ENCODE measurements around the gene FAT1. TPM values are rescaled to one million over a fixed set of nuclear protein-coding genes. Genes with fewer than 3 reads are reported as not detected.

Gene FAT1
- polyA plus RNA-seq, 1 donor from 2014 or later: 19.8 TPM

DNA sequence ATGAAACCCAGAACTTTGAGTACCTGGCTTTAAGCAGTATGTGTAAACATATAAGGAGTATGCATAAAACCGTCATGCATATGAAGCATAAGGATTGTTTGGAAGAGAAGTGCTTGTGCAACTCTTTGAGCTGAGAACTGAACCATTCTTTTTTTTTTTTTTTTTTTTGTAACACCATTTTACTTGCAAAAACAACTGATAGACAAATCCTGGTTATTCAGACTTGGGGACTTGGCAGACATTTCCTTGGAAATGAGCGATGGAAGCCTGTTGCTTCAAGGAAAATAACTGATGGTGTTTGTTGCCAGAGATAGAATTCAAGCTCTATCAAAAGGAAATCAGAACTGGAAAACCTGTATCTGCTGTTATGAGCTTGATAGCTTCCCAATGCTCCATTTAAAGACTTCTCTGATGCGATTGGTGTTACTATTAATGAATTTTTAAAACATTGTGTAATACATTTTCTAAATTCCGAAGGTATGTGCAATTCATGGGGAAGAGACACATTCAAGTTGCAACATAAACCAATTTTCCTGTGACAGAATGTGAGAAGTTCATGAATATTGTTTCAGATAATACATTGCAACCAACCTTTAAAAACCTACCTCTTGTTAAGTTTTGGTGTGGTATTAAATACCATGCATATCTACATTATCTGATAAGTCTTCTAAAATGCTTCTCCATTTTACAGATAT, 47.0 kb upstream of the FAT1 start:
- Histone ChIP-seq H3F3A (ENCODE audit: insufficient read depth, low read length, poor library complexity, severe bottlenecking) (no peaks in the 10 kb centered on the region), H3K27ac (ENCODE audit: low read length) (no peak overlapping the region), H2AFZ (ENCODE audit: low read depth, low read length) (no peak overlapping the region), H4K20me1 (ENCODE audit: insufficient read depth) (no peaks in the 10 kb centered on the region), H3K9ac (ENCODE audit: low read length) (no peak overlapping the region), H3K79me2 (replicated peaks; ENCODE audit: insufficient read depth, low read length) (no peaks in the 10 kb centered on the region), H3K9me3 (ENCODE audit: low read length) (no peaks in the 10 kb centered on the region), H3K36me3 (ENCODE audit: insufficient read depth, low read length) (no peaks in the 10 kb centered on the region), H3K4me3 (ENCODE audit: low read length) (no peak overlapping the region), H3K4me2 (ENCODE audit: low read length) (no peak overlapping the region), H3K27me3 (ENCODE audit: insufficient read depth, low read depth, low read length) (no peaks in the 10 kb centered on the region), H3K9me2 (ENCODE audit: insufficient read depth, low read length) (no peaks in the 10 kb centered on the region)
- TF ChIP-seq EZH2 (IDR thresholded peaks at IDR 0.05; ENCODE audit: borderline replicate concordance, insufficient read depth, low read length, poor library complexity, severe bottlenecking): no peak
- TF ChIP-seq TAF1 (IDR thresholded peaks at IDR 0.05; ENCODE audit: low read depth): no peak
- TF ChIP-seq, protein P1, sequence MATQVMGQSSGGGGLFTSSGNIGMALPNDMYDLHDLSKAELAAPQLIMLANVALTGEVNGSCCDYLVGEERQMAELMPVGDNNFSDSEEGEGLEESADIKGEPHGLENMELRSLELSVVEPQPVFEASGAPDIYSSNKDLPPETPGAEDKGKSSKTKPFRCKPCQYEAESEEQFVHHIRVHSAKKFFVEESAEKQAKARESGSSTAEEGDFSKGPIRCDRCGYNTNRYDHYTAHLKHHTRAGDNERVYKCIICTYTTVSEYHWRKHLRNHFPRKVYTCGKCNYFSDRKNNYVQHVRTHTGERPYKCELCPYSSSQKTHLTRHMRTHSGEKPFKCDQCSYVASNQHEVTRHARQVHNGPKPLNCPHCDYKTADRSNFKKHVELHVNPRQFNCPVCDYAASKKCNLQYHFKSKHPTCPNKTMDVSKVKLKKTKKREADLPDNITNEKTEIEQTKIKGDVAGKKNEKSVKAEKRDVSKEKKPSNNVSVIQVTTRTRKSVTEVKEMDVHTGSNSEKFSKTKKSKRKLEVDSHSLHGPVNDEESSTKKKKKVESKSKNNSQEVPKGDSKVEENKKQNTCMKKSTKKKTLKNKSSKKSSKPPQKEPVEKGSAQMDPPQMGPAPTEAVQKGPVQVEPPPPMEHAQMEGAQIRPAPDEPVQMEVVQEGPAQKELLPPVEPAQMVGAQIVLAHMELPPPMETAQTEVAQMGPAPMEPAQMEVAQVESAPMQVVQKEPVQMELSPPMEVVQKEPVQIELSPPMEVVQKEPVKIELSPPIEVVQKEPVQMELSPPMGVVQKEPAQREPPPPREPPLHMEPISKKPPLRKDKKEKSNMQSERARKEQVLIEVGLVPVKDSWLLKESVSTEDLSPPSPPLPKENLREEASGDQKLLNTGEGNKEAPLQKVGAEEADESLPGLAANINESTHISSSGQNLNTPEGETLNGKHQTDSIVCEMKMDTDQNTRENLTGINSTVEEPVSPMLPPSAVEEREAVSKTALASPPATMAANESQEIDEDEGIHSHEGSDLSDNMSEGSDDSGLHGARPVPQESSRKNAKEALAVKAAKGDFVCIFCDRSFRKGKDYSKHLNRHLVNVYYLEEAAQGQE (IDR thresholded peaks at IDR 0.05; ENCODE audit: borderline replicate concordance): no peak
- TF ChIP-seq EP300 (conservative IDR thresholded peaks at IDR 0.05; ENCODE audit: poor library complexity, severe bottlenecking): no peak
- TF ChIP-seq RAD21 (conservative IDR thresholded peaks at IDR 0.05): no peak
- TF ChIP-seq, protein P2, sequence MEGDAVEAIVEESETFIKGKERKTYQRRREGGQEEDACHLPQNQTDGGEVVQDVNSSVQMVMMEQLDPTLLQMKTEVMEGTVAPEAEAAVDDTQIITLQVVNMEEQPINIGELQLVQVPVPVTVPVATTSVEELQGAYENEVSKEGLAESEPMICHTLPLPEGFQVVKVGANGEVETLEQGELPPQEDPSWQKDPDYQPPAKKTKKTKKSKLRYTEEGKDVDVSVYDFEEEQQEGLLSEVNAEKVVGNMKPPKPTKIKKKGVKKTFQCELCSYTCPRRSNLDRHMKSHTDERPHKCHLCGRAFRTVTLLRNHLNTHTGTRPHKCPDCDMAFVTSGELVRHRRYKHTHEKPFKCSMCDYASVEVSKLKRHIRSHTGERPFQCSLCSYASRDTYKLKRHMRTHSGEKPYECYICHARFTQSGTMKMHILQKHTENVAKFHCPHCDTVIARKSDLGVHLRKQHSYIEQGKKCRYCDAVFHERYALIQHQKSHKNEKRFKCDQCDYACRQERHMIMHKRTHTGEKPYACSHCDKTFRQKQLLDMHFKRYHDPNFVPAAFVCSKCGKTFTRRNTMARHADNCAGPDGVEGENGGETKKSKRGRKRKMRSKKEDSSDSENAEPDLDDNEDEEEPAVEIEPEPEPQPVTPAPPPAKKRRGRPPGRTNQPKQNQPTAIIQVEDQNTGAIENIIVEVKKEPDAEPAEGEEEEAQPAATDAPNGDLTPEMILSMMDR (IDR thresholded peaks at IDR 0.05; ENCODE audit: poor library complexity, severe bottlenecking): no peak
- TF ChIP-seq SMC3 (conservative IDR thresholded peaks at IDR 0.05; ENCODE audit: poor library complexity): no peak
- no peak for TF ChIP-seq MXI1 (conservative IDR thresholded peaks at IDR 0.05; ENCODE audit: poor library complexity, severe bottlenecking)
- no peak for TF ChIP-seq POLR2AphosphoS5 (IDR thresholded peaks at IDR 0.05)

DNA sequence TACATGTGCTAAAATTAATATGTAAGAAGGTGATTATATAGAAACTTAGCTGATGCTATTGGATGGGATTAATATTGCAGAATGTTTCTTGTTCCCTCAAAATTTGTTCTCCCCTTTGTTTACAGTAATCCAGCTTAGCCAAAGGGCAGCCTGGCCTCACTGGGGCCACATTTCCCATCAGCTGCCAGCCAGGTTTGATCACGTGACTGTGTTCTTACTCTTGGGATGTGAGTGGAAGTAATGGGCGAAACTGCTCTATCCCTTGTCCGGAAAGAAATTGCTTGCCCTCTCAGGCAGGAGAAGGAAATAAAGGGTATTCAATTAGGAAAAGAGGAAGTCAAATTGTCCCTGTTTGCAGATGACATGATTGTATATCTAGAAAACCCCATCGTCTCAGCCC, 44.1 kb upstream of the FAT1 start:
- H3K36me3 ChIP-seq (ENCODE audit: insufficient read depth, low read length): no peaks in the 10 kb centered on the region
- H2AFZ ChIP-seq (ENCODE audit: low read depth, low read length): no peak overlapping the region
- H3K27ac ChIP-seq (ENCODE audit: low read length): no peak overlapping the region
- no peak overlapping the region for H3K4me2 ChIP-seq (ENCODE audit: low read length)
- H3K4me3 ChIP-seq (ENCODE audit: low read length): no peak overlapping the region
- TF ChIP-seq SMC3 (conservative IDR thresholded peaks at IDR 0.05; ENCODE audit: poor library complexity) (no peak), EP300 (conservative IDR thresholded peaks at IDR 0.05; ENCODE audit: poor library complexity, severe bottlenecking) (no peak), MXI1 (conservative IDR thresholded peaks at IDR 0.05; ENCODE audit: poor library complexity, severe bottlenecking) (no peak), TAF1 (IDR thresholded peaks at IDR 0.05; ENCODE audit: low read depth) (no peak), POLR2AphosphoS5 (IDR thresholded peaks at IDR 0.05) (no peak), EZH2 (IDR thresholded peaks at IDR 0.05; ENCODE audit: borderline replicate concordance, insufficient read depth, low read length, poor library complexity, severe bottlenecking) (no peak), RAD21 (conservative IDR thresholded peaks at IDR 0.05) (no peak)
- TF ChIP-seq, protein P2 (IDR thresholded peaks at IDR 0.05; ENCODE audit: poor library complexity, severe bottlenecking): no peak
- TF ChIP-seq, protein P1 (IDR thresholded peaks at IDR 0.05; ENCODE audit: borderline replicate concordance): no peak
- no peaks in the 10 kb centered on the region for H4K20me1 ChIP-seq (ENCODE audit: insufficient read depth)
- no peaks in the 10 kb centered on the region for H3F3A ChIP-seq (ENCODE audit: insufficient read depth, low read length, poor library complexity, severe bottlenecking)
- H3K27me3 ChIP-seq (ENCODE audit: insufficient read depth, low read depth, low read length): no peaks in the 10 kb centered on the region
- H3K79me2 ChIP-seq (replicated peaks; ENCODE audit: insufficient read depth, low read length): no peaks in the 10 kb centered on the region
- no peaks in the 10 kb centered on the region for H3K9me3 ChIP-seq (ENCODE audit: low read length)
- H3K9ac ChIP-seq (ENCODE audit: low read length): no peak overlapping the region
- no peaks in the 10 kb centered on the region for H3K9me2 ChIP-seq (ENCODE audit: insufficient read depth, low read length)

Data from neural cell (in vitro differentiated cells).